Measurements from ENCODE around the gene LTBR.
"Not testable (repeated sequence)": the region's sequence is repeated elsewhere in the genome, so short reads cannot be mapped to it uniquely, and the experiment has no call there.

The LTBR gene

GRCh38 chr12:6336889-6337853, 46.8 kb upstream of the LTBR start:
- in situ Hi-C loops (cut with MboI; ENCODE audit: low sequenced_read_pairs, unreplicated experiment), result no loop called here
- no peak for DNase-seq (ENCODE audit: low spot score)
- TF ChIP-seq CTCF (IDR thresholded peaks at IDR 0.05; ENCODE audit: borderline replicate concordance, control extremely low read depth, extremely low read depth, insufficient read depth, missing control alignments), result no peak

- DNase-seq (ENCODE audit: low spot score), result no peak
- no peak for TF ChIP-seq CTCF (IDR thresholded peaks at IDR 0.05; ENCODE audit: borderline replicate concordance, control extremely low read depth, extremely low read depth, insufficient read depth, missing control alignments)
- in situ Hi-C loops (cut with MboI; ENCODE audit: low sequenced_read_pairs, unreplicated experiment), result no loop called here
These were observed 46.0 kb upstream of the LTBR start for GRCh38 chr12:6337958-6338433.

GRCh38 chr12:6338536-6338935, 45.4 kb upstream of the LTBR start:
- DNase-seq (ENCODE audit: low spot score); in situ Hi-C loops (cut with MboI; ENCODE audit: low sequenced_read_pairs, unreplicated experiment): not testable (repeated sequence)

GRCh38 chr12:6338955-6339354, 45.0 kb upstream of the LTBR start:
- no peak for TF ChIP-seq CTCF (IDR thresholded peaks at IDR 0.05; ENCODE audit: borderline replicate concordance, control extremely low read depth, extremely low read depth, insufficient read depth, missing control alignments)
- in situ Hi-C loops (cut with MboI; ENCODE audit: low sequenced_read_pairs, unreplicated experiment), result no loop called here

GRCh38 chr12:6340032-6340638, 43.8 kb upstream of the LTBR start:
- DNase-seq (ENCODE audit: low spot score), result no peak
- in situ Hi-C loops (cut with MboI; ENCODE audit: low sequenced_read_pairs, unreplicated experiment), result no loop called here
- TF ChIP-seq CTCF (IDR thresholded peaks at IDR 0.05; ENCODE audit: borderline replicate concordance, control extremely low read depth, extremely low read depth, insufficient read depth, missing control alignments), result no peak

More at GRCh38 chr12:6338955-6339354, 45.0 kb upstream of the LTBR start:
- DNase-seq (ENCODE audit: low spot score), result no peak

- in situ Hi-C loops (cut with MboI; ENCODE audit: low sequenced_read_pairs, unreplicated experiment), result no loop called here
- DNase-seq (ENCODE audit: low spot score), result no peak
- TF ChIP-seq CTCF (IDR thresholded peaks at IDR 0.05; ENCODE audit: borderline replicate concordance, control extremely low read depth, extremely low read depth, insufficient read depth, missing control alignments), result no peak
These were observed 43.1 kb upstream of the LTBR start for GRCh38 chr12:6340745-6341416.

Measured in GM13976 (cell line).